HG03103 (cell line): ENCODE results near the gene SFRP2.

ENCODE experiments used
- ATAC-seq: cut with Tn5 transposase; IDR thresholded peaks from one replicate; pipeline ENCODE4 v1.9.1; 2021; ENCODE audit warnings: low read depth; ENCODE audit not compliant: unreplicated experiment

SFRP2 gene, protein sequence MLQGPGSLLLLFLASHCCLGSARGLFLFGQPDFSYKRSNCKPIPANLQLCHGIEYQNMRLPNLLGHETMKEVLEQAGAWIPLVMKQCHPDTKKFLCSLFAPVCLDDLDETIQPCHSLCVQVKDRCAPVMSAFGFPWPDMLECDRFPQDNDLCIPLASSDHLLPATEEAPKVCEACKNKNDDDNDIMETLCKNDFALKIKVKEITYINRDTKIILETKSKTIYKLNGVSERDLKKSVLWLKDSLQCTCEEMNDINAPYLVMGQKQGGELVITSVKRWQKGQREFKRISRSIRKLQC

DNA sequence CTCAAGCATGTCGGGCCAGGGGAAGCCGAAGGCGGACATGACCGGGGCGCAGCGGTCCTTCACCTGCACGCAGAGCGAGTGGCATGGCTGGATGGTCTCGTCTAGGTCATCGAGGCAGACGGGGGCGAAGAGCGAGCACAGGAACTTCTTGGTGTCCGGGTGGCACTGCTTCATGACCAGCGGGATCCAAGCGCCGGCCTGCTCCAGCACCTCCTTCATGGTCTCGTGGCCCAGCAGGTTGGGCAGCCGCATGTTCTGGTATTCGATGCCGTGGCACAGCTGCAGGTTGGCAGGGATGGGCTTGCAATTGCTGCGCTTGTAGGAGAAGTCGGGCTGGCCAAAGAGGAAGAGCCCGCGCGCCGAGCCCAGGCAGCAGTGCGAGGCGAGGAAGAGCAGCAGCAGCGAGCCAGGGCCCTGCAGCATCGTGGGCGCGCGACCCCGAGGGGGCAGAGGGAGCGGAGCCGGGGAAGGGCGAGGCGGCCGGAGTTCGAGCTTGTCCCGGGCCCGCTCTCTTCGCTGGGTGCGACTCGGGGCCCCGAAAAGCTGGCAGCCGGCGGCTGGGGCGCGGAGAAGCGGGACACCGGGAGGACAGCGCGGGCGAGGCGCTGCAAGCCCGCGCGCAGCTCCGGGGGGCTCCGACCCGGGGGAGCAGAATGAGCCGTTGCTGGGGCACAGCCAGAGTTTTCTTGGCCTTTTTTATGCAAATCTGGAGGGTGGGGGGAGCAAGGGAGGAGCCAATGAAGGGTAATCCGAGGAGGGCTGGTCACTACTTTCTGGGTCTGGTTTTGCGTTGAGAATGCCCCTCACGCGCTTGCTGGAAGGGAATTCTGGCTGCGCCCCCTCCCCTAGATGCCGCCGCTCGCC, at the start of gene SFRP2:
Gene SFRP2 (minus strand): TSS at position 671 of the 864 bp plus-strand sequence. CDS start 248 bp downstream, at position 423.
- no peak for ATAC-seq

DNA sequence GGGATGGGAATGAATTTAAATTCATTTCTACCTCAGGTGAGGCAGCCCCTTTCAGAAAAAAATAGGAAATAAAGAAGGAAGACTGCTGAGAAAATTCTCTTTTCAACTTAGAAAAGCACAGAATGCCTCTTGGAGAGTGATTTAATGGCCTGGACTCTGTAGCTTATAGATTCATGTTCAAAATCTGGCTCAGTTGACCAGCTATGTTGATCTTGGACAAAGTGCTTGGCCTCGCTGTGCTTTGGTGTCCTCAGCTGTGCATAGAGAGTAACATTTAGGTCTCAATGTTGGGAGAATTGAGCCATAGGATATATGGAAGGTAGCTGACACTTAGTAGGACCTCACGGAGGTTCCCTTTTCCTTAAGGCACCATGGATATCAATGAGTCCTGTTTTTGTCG, 49.7 kb upstream of the SFRP2 start:
- ATAC-seq = no peak

DNA sequence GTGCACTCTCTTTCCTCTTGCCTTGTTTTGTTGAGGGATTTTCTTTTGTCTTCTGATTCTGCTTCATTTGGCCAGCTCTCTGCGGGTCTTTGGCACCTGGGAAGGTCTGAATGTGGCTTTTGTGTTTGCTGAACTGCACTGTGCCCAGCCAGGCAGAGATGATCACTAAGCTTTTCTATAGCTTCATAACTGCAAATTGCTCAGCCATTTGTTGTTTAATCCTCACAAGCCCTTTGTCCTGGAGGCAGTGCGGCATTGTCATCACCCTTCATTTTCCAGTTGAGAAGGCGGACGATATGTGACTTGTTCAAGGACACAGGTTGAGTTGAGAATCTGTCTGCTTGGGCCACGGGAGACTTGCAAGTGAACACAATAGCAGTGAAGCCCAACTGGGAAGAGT, 46.0 kb upstream of the SFRP2 start:
- ATAC-seq = no peak

DNA sequence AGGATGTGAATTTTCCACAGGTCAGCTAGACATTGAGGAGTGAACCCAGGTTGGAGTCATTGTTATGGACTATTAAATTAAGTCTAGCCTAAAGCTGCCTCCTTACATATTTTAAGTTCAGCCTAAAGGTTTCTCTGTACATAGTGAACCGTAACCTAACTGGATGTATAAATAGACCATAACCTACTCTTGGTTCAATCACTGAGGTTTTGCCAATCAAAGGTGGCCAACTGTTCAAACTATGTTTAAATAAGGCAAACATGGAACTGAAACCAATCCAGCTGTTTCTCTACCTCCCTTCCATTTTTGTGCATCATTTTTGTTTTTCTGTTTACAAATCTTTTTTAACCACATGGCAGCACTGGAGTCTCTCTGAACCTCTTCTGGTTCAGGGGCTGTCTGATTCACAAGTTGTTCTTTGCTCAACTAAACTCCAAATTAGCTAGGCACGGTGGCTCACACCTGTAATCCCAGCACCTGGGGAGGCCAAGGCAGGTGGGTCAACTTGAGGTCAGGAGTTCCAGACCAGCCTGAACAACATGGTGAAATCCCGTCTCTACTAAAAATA, 43.9 kb upstream of the SFRP2 start:
- ATAC-seq = peak; percentile 80

DNA sequence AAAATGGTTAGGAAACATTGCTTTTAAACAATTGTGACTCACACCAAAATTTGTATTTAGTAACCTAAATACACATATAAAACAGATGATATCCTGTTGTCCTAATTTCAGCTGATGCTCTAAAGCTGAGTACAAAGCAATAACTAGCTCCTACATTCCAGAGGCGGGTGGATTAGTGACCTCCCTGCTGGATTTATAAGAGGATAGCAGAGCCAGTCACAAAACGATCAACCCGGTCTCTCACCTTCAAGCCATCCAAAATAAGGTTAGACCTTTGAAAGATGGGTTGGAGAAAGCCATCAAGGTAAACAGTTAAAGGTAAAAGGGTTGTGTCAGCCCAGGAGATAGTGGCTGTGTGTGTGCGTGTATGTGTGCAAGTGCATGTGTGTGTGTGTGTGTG, 43.2 kb upstream of the SFRP2 start:
- ATAC-seq = no peak

DNA sequence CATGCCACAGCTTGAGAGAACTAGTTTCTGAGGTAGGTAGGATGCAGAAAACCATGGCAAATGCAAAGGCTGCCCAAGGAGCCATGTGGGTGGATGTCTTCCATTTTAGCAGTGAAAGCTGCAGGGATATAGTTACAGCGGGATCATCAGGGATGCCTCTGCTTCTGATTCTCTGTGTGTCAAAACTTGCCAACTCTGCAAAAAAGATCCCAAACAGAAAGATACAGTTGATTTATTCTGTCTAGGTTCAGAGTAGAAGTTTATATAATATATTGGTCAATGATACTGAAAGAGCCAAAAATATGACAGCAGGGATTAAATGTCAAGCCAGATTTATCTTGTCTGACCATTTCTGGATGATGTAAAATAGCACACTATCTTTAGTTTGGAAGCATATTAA, 42.4 kb upstream of the SFRP2 start:
- ATAC-seq = no peak

DNA sequence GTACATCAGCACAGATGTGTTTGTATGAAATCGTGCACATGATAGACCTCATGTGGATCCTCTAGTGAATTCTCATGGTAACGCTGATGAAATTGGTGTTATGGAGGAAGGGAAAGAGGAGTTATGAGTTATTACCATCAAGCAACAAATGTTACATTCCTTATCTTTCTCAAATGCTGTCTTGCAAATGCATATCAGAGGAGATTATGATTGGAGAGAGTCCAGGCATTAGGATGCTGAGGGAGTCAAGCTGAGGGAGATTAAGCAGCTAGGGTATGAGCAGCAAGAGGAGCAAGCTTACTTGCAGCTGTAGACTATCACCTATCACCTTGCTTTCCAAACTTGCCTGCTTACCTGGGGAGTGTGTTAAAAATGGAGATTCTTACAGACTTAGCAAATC, 36.8 kb upstream of the SFRP2 start:
- ATAC-seq = no peak

DNA sequence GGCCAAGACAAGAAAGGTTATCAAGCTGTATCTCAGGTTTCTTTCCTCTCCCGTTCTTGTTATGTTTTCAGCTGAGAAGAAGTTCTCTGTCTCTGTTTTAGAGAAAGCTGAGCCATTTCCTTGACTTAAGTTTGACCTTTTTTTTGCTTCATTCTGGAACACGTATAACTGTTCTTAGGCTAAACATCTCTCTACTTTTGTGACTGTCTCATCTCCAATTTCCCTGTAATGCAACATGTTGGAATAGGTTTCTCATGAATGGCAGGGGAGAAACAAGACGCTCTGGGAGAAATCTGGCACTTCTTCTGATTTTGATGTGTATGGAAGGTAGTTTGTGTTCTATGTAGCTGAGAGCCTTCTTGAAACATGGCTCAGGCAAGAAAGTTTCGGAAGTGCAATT, 36.2 kb upstream of the SFRP2 start:
- no peak for ATAC-seq

DNA sequence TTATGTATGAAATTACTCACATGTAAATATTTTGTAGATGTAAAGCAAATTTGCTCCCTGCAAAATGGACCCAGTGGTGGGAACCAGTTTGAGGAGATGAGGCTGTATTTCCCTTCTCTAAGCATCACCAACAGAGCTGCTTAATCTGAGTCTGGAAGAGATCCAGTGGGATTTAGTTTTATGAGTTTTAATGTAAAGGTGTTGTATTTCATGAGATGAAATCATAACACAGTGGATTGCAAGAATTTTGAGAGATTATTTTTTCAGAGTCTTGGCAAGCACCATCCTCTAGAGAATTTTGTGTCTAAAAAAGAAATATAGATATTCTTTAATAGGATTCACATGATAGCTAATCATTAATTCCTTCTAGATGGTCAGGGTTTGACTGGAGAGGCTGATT, 35.6 kb upstream of the SFRP2 start:
- ATAC-seq = no peak

DNA sequence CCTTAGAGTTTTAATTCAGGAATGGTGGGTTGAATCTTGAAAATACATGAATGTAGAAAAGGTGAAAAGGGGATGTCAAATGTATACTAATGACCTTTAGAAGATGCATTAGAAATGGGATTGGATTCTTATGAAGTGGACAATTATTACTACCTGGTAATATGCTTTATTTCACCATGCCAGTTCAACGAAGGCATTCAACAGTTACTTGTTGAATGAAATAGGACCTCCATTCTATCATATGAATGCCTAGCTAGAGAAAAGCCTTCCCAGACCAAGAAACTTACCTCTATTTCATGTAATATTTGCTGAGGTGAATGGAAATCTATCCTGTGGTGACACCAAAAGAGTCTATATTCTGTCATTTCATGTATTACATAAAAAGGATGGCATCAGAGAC, 34.6 kb upstream of the SFRP2 start:
- no peak for ATAC-seq

DNA sequence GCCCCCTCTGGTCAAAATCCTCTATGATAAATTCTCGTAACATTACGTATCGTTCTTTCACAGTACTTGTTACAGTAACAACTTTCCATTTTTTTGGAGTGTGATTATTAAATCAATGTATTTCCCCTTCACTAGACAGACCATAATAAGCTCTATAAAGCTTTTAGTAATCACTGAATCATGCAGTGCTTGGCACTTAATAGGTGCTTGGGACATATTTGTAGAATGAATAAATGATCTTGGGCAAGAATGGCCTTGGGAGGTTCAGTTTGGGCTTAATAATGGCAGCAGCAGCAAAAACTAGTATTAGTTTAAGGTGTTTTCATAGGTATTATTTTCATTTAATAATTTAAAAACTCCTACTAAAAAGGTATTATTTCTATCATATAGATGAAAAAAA, 33.4 kb upstream of the SFRP2 start:
- no peak for ATAC-seq

DNA sequence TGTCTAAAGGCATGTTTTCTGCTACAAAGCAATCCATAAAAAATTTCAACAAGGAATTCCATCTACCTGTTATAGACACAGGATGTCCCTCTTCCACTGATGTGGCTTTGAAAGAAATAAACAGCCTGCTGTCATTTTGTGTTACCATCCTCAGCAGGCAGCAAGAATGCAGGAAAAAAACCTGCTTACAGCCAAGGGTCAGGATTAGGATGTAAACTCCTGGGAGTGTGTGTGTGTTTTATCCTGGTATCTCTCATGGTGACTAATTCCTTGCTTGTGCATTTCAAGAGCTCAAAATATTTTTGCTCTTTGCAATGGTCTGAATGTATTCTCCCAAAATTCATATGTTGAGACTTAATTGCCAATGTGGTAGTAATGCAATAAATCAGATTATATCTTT, 28.6 kb upstream of the SFRP2 start:
- no peak for ATAC-seq

DNA sequence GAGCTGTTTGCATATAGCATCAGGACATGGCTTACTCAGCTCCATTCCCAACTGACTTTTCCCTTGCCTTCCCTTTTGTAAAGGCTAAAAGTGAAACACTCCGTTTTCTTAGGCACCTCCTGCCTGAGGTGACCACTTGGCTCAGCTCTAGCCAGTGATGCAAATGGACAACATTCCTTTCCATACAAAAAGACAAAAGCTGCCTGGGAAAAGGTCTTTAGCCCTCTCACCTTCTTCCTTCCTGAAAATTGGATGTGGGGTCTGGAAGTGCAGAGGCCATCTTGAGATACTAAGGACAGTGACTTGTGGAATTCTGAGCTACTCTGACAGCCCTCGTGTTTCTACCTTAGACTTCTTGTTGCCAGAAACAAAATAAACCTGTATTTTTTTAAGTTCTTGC, 27.7 kb upstream of the SFRP2 start:
- ATAC-seq = no peak

DNA sequence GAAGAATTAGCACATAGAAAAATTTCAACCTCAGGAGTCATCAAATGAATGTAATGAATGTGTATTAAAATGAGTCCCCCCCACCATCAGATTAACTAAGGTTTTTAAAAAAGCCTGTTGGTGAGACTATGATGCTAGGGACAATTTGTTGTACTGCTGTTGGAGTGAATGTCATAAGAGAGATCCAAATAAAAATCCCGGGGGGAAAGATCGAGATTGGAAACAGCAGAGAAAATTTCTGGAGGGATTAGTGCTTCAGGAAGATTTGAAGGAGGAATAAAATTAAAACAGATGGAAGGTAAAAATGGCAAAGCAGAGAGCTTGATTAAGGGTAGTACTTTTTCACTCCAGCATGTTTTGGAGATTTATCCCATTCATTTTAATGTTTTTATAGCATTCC, 25.9 kb upstream of the SFRP2 start:
- ATAC-seq = no peak

DNA sequence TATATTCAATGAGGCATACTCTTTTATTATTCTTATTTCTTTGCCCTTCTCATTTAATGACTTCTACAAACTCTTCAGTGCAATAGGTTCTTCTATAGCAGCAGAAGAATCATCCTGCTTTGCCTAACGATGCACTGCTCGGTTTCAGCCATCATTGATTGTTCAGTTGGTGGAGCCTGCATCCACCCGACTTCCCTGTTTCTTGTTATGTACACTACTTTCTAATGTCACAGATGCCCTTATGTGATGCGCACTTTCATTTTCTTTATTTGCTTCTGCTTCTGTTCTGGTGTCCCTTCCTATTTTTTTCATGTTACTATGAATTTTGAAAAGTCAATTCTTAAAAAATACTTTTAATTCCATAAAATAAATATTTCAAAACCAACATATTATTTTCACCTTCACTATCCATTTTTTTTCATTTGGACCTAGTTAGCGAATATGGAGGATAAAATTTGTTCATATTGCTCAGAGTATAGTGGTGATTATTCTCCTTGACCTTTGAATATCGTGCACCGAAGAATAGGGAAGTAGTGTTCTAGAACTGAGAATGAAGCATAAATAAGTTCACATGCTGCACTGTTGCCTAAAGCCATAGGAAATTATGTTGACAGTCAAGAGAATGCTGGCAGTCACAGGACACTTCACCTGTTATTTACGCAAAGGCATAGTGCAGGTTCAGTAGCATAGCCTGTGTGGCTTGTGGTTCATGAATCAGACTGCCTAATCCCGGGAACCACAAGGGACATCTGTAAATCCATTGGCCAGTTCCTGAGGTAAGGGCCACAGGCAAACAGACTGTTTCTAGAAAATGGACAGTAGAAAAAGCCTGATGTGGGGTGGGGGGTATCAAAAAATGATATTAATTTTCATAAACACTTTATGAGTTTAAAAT, 21.3 kb upstream of the SFRP2 start:
- ATAC-seq = no peak

DNA sequence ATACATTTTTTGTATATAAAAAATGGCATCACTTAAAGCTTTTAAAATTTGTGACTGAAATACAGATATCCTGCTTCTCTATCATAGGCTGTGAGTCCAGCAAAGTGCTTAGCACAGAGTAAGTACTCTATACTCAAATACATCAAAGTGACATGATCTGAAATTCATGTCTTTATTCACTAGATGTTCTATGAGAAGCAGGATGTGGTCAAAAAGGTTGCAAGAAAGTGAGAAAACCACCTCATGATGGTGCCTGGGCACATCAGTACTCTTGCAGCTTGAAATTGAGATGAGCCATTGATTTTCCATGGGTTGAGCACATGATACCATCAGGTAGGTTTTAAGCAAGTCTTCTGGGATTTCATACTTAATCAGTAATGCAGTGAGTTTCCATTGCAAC, 20.4 kb upstream of the SFRP2 start:
- no peak for ATAC-seq

DNA sequence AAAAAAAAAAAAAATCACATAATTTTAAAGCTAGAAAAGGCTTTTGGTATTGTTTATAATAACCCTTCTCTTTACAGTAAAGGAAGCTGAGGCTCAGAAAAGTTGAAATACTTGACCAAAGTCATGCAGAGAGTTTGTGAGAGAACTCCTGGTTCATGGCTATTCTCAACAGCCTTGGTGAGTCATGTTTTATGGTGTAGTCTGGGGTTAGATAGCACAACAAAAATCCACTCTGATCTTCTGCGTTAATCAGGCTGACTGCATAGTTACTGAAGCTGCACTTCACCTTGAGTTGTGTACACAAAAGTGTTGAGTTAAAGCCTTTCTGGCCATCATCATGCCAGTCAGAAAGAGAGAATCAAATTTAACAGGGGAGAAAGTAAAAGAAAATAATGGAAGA, 19.3 kb upstream of the SFRP2 start:
- no peak for ATAC-seq

DNA sequence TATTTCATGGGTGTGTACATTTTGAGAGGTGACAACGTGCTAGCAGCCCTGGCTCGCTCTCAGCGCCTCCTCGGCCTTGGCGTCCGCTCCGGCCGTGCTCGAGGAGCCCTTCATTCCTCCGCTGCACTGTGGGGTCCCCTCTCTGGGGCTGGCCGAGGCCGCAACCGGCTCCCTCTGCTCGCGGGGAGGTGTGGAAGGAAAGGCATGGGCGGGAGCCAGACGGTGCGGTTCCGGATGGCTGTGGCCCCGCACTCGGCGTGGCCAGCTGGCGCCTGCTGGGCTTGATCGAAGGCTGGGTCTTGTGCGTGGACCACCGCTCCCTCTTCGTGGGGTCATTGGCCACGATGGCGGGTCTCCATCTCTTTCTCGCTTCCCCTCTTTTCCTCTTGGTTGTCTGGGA, 17.2 kb upstream of the SFRP2 start:
- no peak for ATAC-seq

DNA sequence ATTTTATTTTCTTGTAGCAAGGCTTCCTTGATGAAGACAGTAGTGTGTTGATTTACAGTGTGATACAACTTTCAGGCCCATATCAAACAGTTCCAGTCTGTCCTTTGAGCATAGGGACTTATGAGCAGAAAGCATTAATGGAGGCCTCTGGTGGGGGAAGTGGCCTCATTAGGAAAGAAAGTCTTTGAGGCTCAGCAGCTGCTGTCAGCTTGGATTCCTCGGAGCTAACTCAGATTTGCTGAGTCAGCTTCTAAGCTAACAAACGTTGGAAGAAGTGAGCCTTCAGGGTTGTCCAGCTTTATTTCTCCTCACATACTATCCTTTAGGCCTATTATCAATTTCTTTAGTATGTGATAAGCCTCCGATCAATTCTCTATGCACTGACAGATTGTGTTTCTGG, 15.8 kb upstream of the SFRP2 start:
- ATAC-seq = no peak

DNA sequence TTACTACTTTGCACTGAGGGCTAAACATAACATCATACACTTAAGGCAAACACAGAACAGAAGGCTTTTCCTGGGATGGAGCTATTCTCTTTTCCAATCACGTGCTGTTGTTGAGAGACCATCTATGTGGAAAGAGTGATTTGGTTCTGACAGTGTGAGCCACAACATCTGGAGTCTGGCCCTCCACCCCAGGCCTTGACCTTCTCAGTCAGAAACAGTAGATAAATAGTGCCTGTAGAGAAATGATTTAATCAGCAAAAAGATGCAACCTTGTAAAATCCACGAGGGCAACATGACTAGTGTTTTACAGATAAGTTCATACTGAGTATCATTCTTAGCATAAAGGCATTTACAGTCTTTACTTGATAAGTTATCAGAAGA, 10.8 kb upstream of the SFRP2 start:
- no peak for ATAC-seq
